HL-60 (cell line): Measurements from ENCODE around the gene PLCB1.

ENCODE experiments used
- CTCF ChIP-seq: IDR thresholded peaks from one replicate; pipeline ENCODE4 v1.5.1; 2011; ENCODE audit warnings: low read length, control low read depth, inconsistent platforms; ENCODE audit not compliant: insufficient read depth
- POLR2AphosphoS5 ChIP-seq: IDR thresholded peaks from 2 replicates; pipeline ENCODE4 v1.6.1; 2012; ENCODE audit warnings: low read depth

GRCh38 chr20:8675896-8676295 lies 543.8 kb downstream of the PLCB1 start:
- TF ChIP-seq POLR2AphosphoS5 (no peak), CTCF (no peak)
